ENCODE results near the gene CLCA1. TPM values are rescaled to one million over a fixed set of nuclear protein-coding genes. Genes with fewer than 3 reads are reported as not detected.

CLCA1 gene
- polyA plus RNA-seq, 1 of the 3 experiments (the other 2 are of a cell fraction), result not detected

GRCh38 chr1:86541859-86542258 is 73.1 kb downstream of the CLCA1 start (continued):
- TF ChIP-seq GABPA (IDR thresholded peaks at IDR 0.05; ENCODE audit: low read depth) (no peak), SIN3A (IDR thresholded peaks at IDR 0.05; ENCODE audit: borderline replicate concordance, low read depth, low read length) (no peak), RCOR1 (IDR thresholded peaks at IDR 0.05; ENCODE audit: low read length) (no peak), CTCF (IDR thresholded peaks at IDR 0.05) (no peak), IRF3 (IDR thresholded peaks at IDR 0.05; ENCODE audit: low read depth, low read length) (no peak), MXI1 (IDR thresholded peaks at IDR 0.05; ENCODE audit: low read depth, low read length) (no peak), TCF12 (IDR thresholded peaks at IDR 0.05) (no peak)

- no peaks in the 10 kb centered on the region for H3F3A ChIP-seq (replicated peaks; ENCODE audit: insufficient read depth)
- H3K9me2 ChIP-seq, result no peaks in the 10 kb centered on the region
- no peak overlapping the region for H3K4me2 ChIP-seq
- no peaks in the 10 kb centered on the region for H4K20me1 ChIP-seq (ENCODE audit: insufficient read depth)
- no peak overlapping the region for H3K27ac ChIP-seq (ENCODE audit: low read depth in 2 of 2, low read length in 1 of 2)
- H3K4me1 ChIP-seq (ENCODE audit: control insufficient read depth in 1 of 2, insufficient read depth in 2 of 2, low read depth in 1 of 2, low read length in 1 of 2), result no peaks in the 10 kb centered on the region
- no peaks in the 10 kb centered on the region for H3K27me3 ChIP-seq (ENCODE audit: insufficient read depth)
- H3K9me3 ChIP-seq, result no peaks in the 10 kb centered on the region
- POLR2A ChIA-PET, result no interaction called here
- no peak for TF ChIP-seq YY1 (IDR thresholded peaks at IDR 0.05; ENCODE audit: low read depth)
- TF ChIP-seq FOSL2 (IDR thresholded peaks at IDR 0.05; ENCODE audit: borderline replicate concordance, low read depth), result no peak
- TF ChIP-seq SMC3 (IDR thresholded peaks at IDR 0.05; ENCODE audit: low read depth, low read length), result no peak
- TF ChIP-seq FOXJ3 (CRISPR knock-in tag; IDR thresholded peaks at IDR 0.05), result no peak
- no peak for TF ChIP-seq ZBTB33 (IDR thresholded peaks at IDR 0.05; ENCODE audit: borderline replicate concordance, low read depth)
- TF ChIP-seq IRF3 (IDR thresholded peaks at IDR 0.05; ENCODE audit: low read depth, low read length), result no peak
- no peak for TF ChIP-seq EP300 (IDR thresholded peaks at IDR 0.05; ENCODE audit: borderline replicate concordance in 1 of 2, low read depth in 1 of 2, low read length in 1 of 2)
- no peaks in the 10 kb centered on the region for H3K79me2 ChIP-seq (ENCODE audit: insufficient read depth)
- H3K4me3 ChIP-seq (ENCODE audit: low read depth in 2 of 2, low read length in 1 of 2), result no peak overlapping the region
- CTCF ChIA-PET, result interaction anchor here (0.7 to 1.6 kb wide), 4 partner anchors 42 to 199 kb away, joined by 3 to 6 read pairs (median 4); no protein-coding TSS in a partner anchor
- no peak for DNase-seq
- no peak overlapping the region for H3K9ac ChIP-seq
- H2AFZ ChIP-seq (ENCODE audit: low read depth), result no peak overlapping the region
- H3K36me3 ChIP-seq (replicated peaks in 1 of 2; ENCODE audit: control insufficient read depth in 1 of 2, insufficient read depth in 2 of 2, low read length in 1 of 2), result no peaks in the 10 kb centered on the region
Measured at GRCh38 chr1:86542631-86543030, 73.9 kb downstream of the CLCA1 start.

All from SK-N-SH (cell line).